Liver (tissue), 3 donors: ENCODE measurements around the gene OSTC.
A peak's percentile ranks its signal among the peaks of the same experiment; 100 is the strongest.

ENCODE experiments used
- ATF3 ChIP-seq: IDR thresholded peaks from 2 replicates; pipeline ENCODE4 v1.6.1; 2016; ENCODE audit warnings: antibody characterized with exemption
- CTCF ChIP-seq: fragments of 150-350 bp; IDR thresholded peaks from 2 replicates; pipeline ENCODE4 v1.5.1; 2017; ENCODE audit warnings: improper control_type of control experiment, low read depth, low read length; ENCODE audit not compliant: missing input control
- HNF4G ChIP-seq: IDR thresholded peaks from 2 replicates; pipeline ENCODE4 v1.6.1; 2016; ENCODE audit warnings: antibody characterized with exemption
- MAX ChIP-seq: IDR thresholded peaks from 2 replicates; pipeline ENCODE4 v1.6.1; 2016; ENCODE audit warnings: antibody characterized with exemption
- TAF1 ChIP-seq: conservative IDR thresholded peaks from 2 replicates; pipeline ENCODE4 v1.6.1; 2016; ENCODE audit warnings: antibody characterized with exemption, mild to moderate bottlenecking
- YY1 ChIP-seq: IDR thresholded peaks from 2 replicates; pipeline ENCODE4 v1.6.1; 2016; ENCODE audit warnings: antibody characterized with exemption, mild to moderate bottlenecking
- TF ChIP-seq, protein P1 (sequence below): IDR thresholded peaks from 2 replicates; pipeline ENCODE4 v1.6.1; 2016; ENCODE audit warnings: antibody characterized with exemption, mild to moderate bottlenecking
- donor health status: healthy.
- donor health status: healthy.

DNA sequence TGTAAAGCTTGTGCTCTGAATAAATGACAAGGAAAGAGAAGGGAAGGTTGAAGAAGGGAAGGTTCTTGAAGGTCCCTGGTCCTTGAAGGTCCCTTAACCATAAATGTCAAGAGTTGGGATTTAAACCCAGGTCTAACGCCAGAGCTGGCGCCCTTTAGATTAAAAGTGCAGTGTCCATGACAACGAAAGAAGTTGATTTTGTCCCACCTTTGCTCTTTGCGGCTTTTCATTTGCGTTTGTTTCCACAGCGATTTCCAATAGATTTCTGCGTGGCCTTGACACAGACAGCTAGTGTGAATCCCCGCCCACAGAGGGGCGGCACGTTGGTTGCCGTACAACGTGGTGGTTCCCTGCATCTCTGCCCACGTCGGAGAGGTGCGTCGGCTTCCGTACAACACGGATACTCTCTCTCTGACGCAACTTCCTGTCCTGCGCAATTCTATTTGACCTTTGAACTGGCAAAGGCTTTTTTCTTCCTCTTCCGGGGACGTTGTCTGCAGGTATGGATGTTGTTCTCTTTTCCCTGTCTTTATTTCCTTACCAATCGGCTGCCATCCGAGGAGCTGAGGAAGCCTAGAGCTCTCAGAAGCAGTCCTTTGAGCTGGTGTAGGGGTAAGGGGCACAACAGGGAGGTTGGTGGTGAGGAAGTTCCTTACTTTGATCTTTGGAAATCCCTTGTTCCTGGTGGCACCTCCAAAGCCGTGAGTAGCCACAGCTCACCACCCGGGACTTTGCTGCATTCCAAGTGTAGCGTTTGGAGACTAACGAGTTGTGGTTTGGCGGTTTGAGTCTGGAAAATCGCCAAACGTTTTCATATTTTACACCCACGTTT is 30.1 kb upstream of the OSTC start, which contains the start of gene RPL34:
- TF ChIP-seq, protein P1, sequence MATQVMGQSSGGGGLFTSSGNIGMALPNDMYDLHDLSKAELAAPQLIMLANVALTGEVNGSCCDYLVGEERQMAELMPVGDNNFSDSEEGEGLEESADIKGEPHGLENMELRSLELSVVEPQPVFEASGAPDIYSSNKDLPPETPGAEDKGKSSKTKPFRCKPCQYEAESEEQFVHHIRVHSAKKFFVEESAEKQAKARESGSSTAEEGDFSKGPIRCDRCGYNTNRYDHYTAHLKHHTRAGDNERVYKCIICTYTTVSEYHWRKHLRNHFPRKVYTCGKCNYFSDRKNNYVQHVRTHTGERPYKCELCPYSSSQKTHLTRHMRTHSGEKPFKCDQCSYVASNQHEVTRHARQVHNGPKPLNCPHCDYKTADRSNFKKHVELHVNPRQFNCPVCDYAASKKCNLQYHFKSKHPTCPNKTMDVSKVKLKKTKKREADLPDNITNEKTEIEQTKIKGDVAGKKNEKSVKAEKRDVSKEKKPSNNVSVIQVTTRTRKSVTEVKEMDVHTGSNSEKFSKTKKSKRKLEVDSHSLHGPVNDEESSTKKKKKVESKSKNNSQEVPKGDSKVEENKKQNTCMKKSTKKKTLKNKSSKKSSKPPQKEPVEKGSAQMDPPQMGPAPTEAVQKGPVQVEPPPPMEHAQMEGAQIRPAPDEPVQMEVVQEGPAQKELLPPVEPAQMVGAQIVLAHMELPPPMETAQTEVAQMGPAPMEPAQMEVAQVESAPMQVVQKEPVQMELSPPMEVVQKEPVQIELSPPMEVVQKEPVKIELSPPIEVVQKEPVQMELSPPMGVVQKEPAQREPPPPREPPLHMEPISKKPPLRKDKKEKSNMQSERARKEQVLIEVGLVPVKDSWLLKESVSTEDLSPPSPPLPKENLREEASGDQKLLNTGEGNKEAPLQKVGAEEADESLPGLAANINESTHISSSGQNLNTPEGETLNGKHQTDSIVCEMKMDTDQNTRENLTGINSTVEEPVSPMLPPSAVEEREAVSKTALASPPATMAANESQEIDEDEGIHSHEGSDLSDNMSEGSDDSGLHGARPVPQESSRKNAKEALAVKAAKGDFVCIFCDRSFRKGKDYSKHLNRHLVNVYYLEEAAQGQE: peak; percentile 83
- no peak for TF ChIP-seq CTCF
- TF ChIP-seq MAX: peak; percentile 97
- peak; percentile 49 for TF ChIP-seq HNF4G
- peak; percentile 80 for TF ChIP-seq ATF3
- TF ChIP-seq TAF1: peak; percentile 88
- peak; percentile 96 for TF ChIP-seq YY1
